GM10266 (cell line): ENCODE results near the gene SPNS2.

Experiments
- DNase-seq: peaks from one replicate; pipeline ENCODE4 v3.0.0; 2012; ENCODE audit errors: extremely low spot score
- TF ChIP-seq, protein P1 (sequence below): IDR thresholded peaks from 2 replicates; pipeline ENCODE4 v1.5.1; 2012; ENCODE audit warnings: mild to moderate bottlenecking, low read depth; ENCODE audit not compliant: control insufficient read depth, insufficient read depth; ENCODE audit errors: missing control alignments

SPNS2 gene

DNA sequence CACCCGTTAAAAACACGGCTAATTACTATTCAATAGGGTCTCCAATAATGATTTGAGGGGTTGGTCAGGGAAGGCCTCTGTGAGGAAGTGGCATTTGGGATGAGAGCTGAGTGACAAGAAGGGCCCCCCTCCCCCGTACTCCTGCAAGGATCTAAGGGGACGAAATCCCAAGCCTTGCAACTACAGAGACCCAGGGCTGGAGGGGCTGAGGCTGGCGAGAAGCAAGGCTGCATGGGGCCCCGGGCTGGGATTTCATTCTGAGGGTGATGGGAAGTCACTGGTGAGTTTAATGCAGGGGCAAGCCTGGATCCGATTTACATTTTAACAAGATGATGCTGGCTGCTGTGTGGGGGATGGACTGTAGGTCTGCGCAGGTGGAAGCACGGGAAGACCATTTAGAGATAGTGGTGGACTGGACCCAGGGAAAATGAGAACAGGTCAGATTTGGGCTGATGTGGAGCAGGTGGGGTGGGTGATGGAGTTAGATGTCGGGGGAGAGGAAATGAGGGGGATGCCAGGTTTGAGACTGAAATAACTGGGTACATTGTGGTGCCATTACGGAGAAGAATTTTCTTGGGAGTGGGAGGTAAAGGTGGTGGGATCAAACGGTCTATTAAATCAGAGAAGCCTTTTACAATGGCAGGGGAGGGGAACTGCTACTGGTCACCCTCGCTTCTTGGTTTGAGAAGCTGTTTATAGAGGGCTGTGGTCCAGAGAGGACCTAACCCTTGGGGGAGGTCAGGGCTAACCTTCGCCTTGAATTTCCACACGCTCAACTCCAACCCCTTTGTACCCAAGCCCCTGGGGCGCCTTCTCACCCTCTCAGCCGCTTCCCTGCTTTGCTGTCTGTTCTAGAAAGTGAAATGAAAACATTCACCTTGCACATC, 57.4 kb downstream of the SPNS2 start:
- TF ChIP-seq, protein P1, sequence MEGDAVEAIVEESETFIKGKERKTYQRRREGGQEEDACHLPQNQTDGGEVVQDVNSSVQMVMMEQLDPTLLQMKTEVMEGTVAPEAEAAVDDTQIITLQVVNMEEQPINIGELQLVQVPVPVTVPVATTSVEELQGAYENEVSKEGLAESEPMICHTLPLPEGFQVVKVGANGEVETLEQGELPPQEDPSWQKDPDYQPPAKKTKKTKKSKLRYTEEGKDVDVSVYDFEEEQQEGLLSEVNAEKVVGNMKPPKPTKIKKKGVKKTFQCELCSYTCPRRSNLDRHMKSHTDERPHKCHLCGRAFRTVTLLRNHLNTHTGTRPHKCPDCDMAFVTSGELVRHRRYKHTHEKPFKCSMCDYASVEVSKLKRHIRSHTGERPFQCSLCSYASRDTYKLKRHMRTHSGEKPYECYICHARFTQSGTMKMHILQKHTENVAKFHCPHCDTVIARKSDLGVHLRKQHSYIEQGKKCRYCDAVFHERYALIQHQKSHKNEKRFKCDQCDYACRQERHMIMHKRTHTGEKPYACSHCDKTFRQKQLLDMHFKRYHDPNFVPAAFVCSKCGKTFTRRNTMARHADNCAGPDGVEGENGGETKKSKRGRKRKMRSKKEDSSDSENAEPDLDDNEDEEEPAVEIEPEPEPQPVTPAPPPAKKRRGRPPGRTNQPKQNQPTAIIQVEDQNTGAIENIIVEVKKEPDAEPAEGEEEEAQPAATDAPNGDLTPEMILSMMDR: no peak
- DNase-seq: no peak

DNA sequence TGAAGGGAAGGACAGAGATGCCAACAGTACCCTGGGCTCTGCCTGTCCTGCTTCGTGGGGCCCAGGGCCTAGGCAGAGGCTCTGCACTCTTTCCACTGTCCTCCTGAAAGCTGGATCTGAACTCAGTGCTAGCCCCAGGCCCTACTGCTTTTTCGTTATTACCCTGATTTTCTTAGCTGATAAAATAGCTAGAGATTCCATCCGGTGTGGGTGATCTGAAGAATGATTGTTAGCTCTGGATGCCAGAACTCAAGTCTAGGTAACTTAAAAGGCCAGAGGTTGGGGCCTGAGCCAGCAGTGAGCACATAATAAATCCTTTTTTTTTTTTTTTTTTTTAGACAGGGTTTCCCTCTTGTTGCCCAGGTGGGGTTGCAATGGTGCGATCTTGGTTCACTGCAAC, 58.3 kb downstream of the SPNS2 start:
- TF ChIP-seq, protein P1: no peak
- no peak for DNase-seq

DNA sequence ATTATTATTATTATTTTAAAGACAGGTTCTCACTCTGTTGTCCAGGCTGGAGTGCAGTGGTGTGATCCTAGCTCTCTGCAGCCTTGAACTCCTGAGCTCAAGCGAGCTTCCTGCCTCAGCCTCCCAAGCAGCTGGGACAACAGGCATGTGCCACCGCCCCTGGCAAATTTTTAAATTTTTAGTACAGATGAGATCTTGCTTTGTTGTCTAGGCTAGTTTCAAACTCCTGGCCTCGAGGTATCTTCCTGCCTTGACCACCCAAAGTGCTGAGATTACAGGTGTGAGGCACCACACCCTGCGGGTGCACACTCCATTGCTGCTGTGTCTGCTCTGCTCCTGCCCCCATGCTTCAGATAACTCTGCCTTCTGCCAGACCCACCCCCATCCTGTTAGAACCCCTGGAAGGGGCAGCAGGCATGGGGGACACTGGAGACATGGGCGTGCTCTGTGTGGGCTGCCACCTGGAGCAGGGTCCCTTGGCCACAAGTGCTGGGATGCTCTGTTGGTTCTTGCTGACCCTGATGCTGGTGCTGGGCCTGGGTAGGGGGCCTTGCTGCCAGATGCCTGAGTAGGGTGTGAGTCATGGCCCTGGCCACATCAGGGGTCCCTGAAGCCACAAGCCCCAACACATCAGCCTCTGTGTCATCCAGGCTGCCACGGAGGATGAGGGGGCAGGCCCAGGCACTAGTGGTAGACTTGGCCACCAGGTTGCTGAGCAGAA, 59.1 kb downstream of the SPNS2 start:
- no peak for DNase-seq
- TF ChIP-seq, protein P1: no peak

DNA sequence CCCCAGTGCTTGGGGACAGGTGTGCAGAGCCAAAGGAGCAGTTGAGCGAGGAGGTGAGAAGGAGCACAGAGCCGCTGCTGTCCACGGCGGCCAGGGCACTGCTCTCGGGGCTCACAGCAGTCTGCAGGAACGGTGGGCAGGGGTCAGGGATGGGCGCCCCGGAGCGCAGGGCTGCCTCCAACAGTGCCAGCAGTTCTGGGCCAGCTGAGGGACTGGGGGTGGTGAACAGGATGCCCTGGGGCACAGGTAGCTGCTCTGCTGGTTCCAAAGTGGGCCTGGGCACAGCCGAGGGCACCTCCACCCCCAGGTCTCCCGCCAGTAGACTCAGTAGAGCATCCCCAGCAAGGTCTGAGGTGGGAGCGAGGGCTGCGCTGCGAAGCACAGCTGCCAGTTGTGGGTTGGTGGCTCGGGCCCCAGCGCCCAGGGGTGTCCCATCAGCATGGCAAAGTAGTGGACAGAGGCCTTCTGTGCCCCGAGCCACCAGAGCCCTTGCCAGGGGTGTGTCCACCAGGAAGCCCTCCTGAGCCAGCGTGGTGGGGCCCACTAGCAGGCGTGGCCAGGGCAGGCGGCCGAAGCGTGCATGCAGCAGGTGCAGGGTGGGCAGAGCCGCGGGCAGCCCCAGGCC, 59.8 kb downstream of the SPNS2 start:
- DNase-seq: no peak
- TF ChIP-seq, protein P1: no peak

DNA sequence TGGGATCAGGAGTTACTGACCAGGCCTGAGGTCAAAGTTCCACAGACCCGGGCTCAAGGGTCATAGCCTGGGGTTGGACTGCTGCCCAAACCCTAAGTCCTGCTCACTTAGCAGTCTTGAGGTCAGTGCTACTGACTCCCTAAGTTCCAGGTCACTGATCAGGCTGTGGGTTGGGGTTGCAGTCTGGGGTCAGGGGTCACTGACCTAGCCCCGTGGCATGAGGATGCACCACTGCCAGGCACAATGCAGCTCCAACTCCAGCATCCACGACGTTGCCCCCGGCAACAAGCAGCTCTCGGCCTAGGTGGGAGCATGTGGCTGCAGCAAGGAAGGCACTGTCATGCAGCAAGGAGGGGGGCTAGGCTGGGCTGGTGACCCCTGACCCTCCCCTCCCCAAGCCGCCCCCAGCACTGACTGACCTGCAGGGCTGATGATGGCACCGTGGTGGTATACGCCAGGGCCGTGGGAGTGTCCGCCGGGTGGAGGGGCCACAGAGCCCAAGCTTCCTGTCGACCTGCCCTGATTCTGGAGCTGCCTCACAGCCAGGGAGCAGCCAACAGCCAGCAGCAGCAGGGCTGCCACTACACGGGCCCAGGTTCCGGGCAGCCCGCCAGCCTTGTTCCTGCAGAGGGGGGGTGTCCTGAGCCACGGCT, 60.6 kb downstream of the SPNS2 start:
- no peak for DNase-seq
- TF ChIP-seq, protein P1: no peak

DNA sequence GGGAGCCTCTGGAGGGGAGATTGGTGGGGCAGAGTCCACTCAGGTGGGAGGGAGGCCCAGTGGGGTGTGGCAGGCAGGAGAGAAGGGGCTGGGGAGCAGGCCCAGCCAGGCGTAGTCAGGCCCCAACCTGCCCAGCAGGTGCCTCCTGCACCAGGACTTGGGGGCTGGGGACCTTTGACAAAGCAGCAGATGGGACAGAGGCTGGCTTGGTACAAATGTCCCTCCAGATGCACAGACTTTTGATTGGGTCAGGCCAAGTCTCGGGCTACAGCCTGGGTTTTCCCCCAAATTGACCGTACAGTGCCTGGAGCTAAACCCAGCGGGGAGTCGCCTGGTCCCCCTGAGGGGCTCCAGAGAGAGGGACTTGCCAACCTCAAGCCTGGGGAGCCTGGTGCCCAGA, 61.3 kb downstream of the SPNS2 start:
- no peak for DNase-seq
- TF ChIP-seq, protein P1: no peak
